ENCODE results near the gene CNMD.

- no peak for TF ChIP-seq CTCF (IDR thresholded peaks at IDR 0.05)
- TF ChIP-seq POLR2A (IDR thresholded peaks at IDR 0.05) = no peak
These were observed 43.1 kb downstream of the CNMD start for GRCh38 chr13:52696566-52696965.

Measured in adrenal gland (tissue), 5 donors.